DOHH2 (cell line): Measurements from ENCODE around the gene C2CD4B.

Experiments
- CTCF ChIP-seq: fragments of 200-600 bp; sonication (generic); IDR thresholded peaks from one replicate; pipeline ENCODE4 v1.5.1; 2014; ENCODE audit warnings: antibody characterized with exemption, mild to moderate bottlenecking, low read depth, low read length; ENCODE audit not compliant: poor library complexity, severe bottlenecking
- EZH2phosphoT487 ChIP-seq: fragments of 200-600 bp; sonication (generic); IDR thresholded peaks from 2 replicates; pipeline ENCODE4 v1.6.1; 2017; ENCODE audit warnings: borderline replicate concordance, mild to moderate bottlenecking, antibody characterized with exemption, low read length, moderate library complexity, mixed read lengths

- TF ChIP-seq CTCF (no peak), EZH2phosphoT487 (no peak)
These were observed 29.5 kb downstream of the C2CD4B start for GRCh38 chr15:62135532-62136134.
